ENCODE results near the gene GPR156.

DNA sequence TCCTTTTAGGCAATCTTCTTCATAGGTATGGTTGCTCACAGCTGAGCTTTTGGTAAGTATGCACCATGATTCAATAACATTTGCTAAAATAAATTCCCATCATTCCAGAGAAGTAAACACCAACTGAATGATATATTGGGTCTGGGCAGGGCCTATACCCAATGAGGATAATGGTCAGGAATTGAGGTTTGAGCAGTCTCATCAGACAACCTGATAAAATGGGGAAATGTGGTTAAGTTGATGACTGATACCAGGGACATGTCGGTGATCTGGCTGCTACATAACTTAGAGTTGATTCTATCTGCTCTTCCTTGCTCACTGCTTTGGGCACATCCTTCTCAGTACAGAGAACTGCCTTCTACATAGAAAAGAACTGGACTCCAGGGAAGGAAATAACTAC, 92.9 kb downstream of the GPR156 start:
- no peak for TF ChIP-seq CTCF (conservative IDR thresholded peaks at IDR 0.05 in 1 of 2, IDR thresholded peaks at IDR 0.05 in 1 of 2; ENCODE audit: extremely low read depth in 1 of 2, insufficient read depth in 1 of 2, low read depth in 1 of 2, low read length in 2 of 2)
- no peak for TF ChIP-seq EZH2 (IDR thresholded peaks at IDR 0.05; ENCODE audit: borderline replicate concordance, low read length)

All from mammary epithelial cell (primary cell).